HepG2 (cell line): ENCODE results near the gene ARHGEF1. TPM values are rescaled to one million over a fixed set of nuclear protein-coding genes. Genes with fewer than 3 reads are reported as not detected.

ENCODE experiments used
- CEBPG ChIP-seq: IDR thresholded peaks from 2 replicates; pipeline ENCODE4 v1.6.1; 2016
- ESRRA ChIP-seq: sonication (generic); formaldehyde crosslinking; IDR thresholded peaks from 2 replicates; pipeline ENCODE4 v1.5.1; 2020; ENCODE audit warnings: mild to moderate bottlenecking, low read depth, missing genetic modification reagents
- FOXM1 ChIP-seq: sonication (generic); formaldehyde crosslinking; IDR thresholded peaks from 2 replicates; pipeline ENCODE4 v1.5.0; 2020; ENCODE audit warnings: missing genetic modification reagents
- HDAC2 ChIP-seq: sonication (generic); formaldehyde crosslinking; IDR thresholded peaks from 2 replicates; pipeline ENCODE4 v1.4.0; 2020; ENCODE audit warnings: missing genetic modification reagents
- RXRB ChIP-seq: IDR thresholded peaks from 2 replicates; pipeline ENCODE4 v1.6.1; 2016; ENCODE audit warnings: borderline replicate concordance, missing genetic modification reagents, missing compliant biosample characterization
- TOPORS ChIP-seq: sonication (generic); formaldehyde crosslinking; IDR thresholded peaks from 2 replicates; pipeline ENCODE4 v1.8.0; 2023; ENCODE audit warnings: mild to moderate bottlenecking, missing genetic modification reagents
- ZNF224 ChIP-seq: sonication (generic); formaldehyde crosslinking; IDR thresholded peaks from 2 replicates; pipeline ENCODE4 v1.5.0; 2020; ENCODE audit warnings: mild to moderate bottlenecking, missing genetic modification reagents
- ZNF230 ChIP-seq: sonication (generic); formaldehyde crosslinking; IDR thresholded peaks from 2 replicates; pipeline ENCODE4 v1.4.0; 2020; ENCODE audit warnings: mild to moderate bottlenecking, missing genetic modification reagents
- ZNF282 ChIP-seq: fragments of 450-650 bp; IDR thresholded peaks from 2 replicates; pipeline ENCODE4 v1.6.1; 2018; ENCODE audit not compliant: partially characterized antibody
- ZNF34 ChIP-seq: sonication (generic); formaldehyde crosslinking; IDR thresholded peaks from 2 replicates; pipeline ENCODE4 v1.4.0; 2020; ENCODE audit warnings: mild to moderate bottlenecking, missing genetic modification reagents, borderline replicate concordance
- ZNF432 ChIP-seq: sonication (generic); formaldehyde crosslinking; IDR thresholded peaks from 2 replicates; pipeline ENCODE4 v1.5.0; 2020; ENCODE audit warnings: missing genetic modification reagents, mild to moderate bottlenecking, borderline replicate concordance
- ZNF660 ChIP-seq: sonication (generic); formaldehyde crosslinking; IDR thresholded peaks from 2 replicates; pipeline ENCODE4 v1.5.1; 2020; ENCODE audit warnings: mild to moderate bottlenecking, low read depth, missing genetic modification reagents, borderline replicate concordance
- ZNF672 ChIP-seq: sonication (generic); formaldehyde crosslinking; IDR thresholded peaks from 2 replicates; pipeline ENCODE4 v1.8.1; 2022; ENCODE audit warnings: missing genetic modification reagents
- ZNF766 ChIP-seq: sonication (generic); formaldehyde crosslinking; IDR thresholded peaks from 2 replicates; pipeline ENCODE4 v1.5.0; 2020; ENCODE audit warnings: missing genetic modification reagents, borderline replicate concordance
- ZNF878 ChIP-seq: sonication (generic); formaldehyde crosslinking; IDR thresholded peaks from 2 replicates; pipeline ENCODE4 v1.8.1; 2023; ENCODE audit warnings: mild to moderate bottlenecking, missing genetic modification reagents, moderate library complexity
- polyA plus RNA-seq, 8 experiments: library from polyadenylated mRNA; depleted of rRNA in 3 of 8; stranded (reverse) in 7 of 8; unstranded in 1 of 8; fragments of >200 nt; fragmentation: Illumina TruSeq in 4 of 8; extraction: Trizol in 4 of 8; gene quantifications; 2 replicates each; pipeline versions ENCODE4 v1.2.1 to v1.2.3, GENCODE V29; 2011 to 2016; ENCODE audit warnings: low read depth in 4 of 8, missing spikeins in 1 of 8, mixed read lengths in 1 of 8; ENCODE audit not compliant: insufficient read depth in 1 of 8
- total RNA-seq, 5 experiments: library from RNA; depleted of rRNA; stranded (reverse); fragments of >200 nt; fragmentation: Illumina TruSeq; extraction: Trizol; gene quantifications; 2 replicates each; pipeline ENCODE4 v1.2.3, GENCODE V29; 2016; ENCODE audit warnings: low read depth in 1 of 5
- TF ChIP-seq, protein P1 (sequence below): sonication (generic); formaldehyde crosslinking; IDR thresholded peaks from 2 replicates; pipeline ENCODE4 v1.5.1; 2020; ENCODE audit warnings: mild to moderate bottlenecking, moderate library complexity, missing genetic modification reagents
- TF ChIP-seq, protein P2 (sequence below): sonication (generic); formaldehyde crosslinking; IDR thresholded peaks from 2 replicates; pipeline ENCODE4 v1.4.0; 2020; ENCODE audit warnings: missing genetic modification reagents, borderline replicate concordance
- TF ChIP-seq, protein P3 (sequence below): sonication (generic); formaldehyde crosslinking; IDR thresholded peaks from 2 replicates; pipeline ENCODE4 v1.4.0; 2020; ENCODE audit warnings: missing genetic modification reagents
- TF ChIP-seq, protein P4 (sequence below): sonication (generic); formaldehyde crosslinking; IDR thresholded peaks from 2 replicates; pipeline ENCODE4 v1.5.1; 2020; ENCODE audit warnings: missing genetic modification reagents, mild to moderate bottlenecking, borderline replicate concordance

Gene ARHGEF1
- total and polyA plus RNA-seq, 2 of the 13 experiments (the other 11 are each of a cell fraction or from before 2014, with no cell fraction given), result 33.7 to 34.7 TPM

DNA sequence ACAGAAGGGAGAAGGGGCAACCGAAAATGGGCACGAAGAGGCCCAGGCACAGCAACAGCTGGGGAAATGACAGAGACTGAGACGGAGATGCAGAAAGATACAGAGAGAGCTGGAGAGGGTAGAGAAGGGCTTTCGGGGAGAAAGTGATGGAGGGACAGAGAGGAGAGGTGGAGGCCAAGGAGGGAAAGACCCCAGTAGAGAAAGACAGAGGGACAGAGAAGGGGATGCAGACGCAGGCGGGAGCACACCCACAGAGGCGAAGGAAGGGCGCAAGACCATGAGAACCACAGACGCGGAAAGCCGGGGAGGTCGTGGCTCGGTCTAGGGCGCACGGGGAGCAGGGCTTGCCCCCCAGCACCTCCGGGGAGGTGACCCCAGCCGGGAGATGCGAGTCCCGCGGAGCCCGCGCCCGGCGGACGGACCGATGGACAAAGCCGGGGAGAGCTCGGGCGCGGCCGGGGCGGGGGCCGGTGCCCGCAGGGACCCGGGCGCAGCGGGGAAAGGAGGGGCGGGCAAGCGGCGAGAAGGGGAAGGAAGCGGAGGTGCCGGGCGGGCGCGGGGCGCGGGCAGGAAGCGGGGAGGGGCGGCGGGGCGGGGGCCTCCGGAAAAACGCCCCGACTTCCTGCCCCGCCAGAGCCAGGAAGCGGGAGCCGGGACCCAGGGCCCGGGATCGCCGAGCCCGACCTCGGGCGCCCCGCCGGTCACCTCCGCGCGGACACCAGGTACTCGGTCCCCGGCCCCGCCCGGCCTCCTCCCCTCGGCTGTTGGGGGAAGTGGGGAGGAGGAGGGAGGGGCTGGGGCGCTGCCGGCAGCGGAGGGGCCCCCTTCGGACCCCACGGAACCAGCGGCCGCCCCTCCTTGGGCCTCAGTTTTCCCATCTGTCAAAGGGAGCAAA, at the start of gene ARHGEF1 (continued):
- TF ChIP-seq, protein P1, sequence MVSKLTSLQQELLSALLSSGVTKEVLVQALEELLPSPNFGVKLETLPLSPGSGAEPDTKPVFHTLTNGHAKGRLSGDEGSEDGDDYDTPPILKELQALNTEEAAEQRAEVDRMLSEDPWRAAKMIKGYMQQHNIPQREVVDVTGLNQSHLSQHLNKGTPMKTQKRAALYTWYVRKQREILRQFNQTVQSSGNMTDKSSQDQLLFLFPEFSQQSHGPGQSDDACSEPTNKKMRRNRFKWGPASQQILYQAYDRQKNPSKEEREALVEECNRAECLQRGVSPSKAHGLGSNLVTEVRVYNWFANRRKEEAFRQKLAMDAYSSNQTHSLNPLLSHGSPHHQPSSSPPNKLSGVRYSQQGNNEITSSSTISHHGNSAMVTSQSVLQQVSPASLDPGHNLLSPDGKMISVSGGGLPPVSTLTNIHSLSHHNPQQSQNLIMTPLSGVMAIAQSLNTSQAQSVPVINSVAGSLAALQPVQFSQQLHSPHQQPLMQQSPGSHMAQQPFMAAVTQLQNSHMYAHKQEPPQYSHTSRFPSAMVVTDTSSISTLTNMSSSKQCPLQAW (CRISPR knock-in tag), result peak; percentile 31; the same call in 1 of the 2 replicates
- TF ChIP-seq, protein P2, sequence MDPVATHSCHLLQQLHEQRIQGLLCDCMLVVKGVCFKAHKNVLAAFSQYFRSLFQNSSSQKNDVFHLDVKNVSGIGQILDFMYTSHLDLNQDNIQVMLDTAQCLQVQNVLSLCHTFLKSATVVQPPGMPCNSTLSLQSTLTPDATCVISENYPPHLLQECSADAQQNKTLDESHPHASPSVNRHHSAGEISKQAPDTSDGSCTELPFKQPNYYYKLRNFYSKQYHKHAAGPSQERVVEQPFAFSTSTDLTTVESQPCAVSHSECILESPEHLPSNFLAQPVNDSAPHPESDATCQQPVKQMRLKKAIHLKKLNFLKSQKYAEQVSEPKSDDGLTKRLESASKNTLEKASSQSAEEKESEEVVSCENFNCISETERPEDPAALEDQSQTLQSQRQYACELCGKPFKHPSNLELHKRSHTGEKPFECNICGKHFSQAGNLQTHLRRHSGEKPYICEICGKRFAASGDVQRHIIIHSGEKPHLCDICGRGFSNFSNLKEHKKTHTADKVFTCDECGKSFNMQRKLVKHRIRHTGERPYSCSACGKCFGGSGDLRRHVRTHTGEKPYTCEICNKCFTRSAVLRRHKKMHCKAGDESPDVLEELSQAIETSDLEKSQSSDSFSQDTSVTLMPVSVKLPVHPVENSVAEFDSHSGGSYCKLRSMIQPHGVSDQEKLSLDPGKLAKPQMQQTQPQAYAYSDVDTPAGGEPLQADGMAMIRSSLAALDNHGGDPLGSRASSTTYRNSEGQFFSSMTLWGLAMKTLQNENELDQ, result no peak
- TF ChIP-seq CEBPG (no peak), ZNF878 (no peak), HDAC2 (no peak; the same call in 1 of the 2 replicates), ZNF660 (CRISPR knock-in tag) (no peak), ZNF34 (CRISPR knock-in tag) (no peak), ZNF224 (no peak), ESRRA (CRISPR knock-in tag) (no peak), FOXM1 (CRISPR knock-in tag) (no peak), ZNF230 (0 out of 2 replicates have a peak, but pooled peaks have one; percentile 31), ZNF282 (no peak), RXRB (CRISPR knock-in tag) (no peak), ZNF432 (CRISPR knock-in tag) (no peak), ZNF766 (CRISPR knock-in tag) (no peak), ZNF672 (CRISPR knock-in tag) (no peak), TOPORS (CRISPR knock-in tag) (no peak)
- TF ChIP-seq, protein P3, sequence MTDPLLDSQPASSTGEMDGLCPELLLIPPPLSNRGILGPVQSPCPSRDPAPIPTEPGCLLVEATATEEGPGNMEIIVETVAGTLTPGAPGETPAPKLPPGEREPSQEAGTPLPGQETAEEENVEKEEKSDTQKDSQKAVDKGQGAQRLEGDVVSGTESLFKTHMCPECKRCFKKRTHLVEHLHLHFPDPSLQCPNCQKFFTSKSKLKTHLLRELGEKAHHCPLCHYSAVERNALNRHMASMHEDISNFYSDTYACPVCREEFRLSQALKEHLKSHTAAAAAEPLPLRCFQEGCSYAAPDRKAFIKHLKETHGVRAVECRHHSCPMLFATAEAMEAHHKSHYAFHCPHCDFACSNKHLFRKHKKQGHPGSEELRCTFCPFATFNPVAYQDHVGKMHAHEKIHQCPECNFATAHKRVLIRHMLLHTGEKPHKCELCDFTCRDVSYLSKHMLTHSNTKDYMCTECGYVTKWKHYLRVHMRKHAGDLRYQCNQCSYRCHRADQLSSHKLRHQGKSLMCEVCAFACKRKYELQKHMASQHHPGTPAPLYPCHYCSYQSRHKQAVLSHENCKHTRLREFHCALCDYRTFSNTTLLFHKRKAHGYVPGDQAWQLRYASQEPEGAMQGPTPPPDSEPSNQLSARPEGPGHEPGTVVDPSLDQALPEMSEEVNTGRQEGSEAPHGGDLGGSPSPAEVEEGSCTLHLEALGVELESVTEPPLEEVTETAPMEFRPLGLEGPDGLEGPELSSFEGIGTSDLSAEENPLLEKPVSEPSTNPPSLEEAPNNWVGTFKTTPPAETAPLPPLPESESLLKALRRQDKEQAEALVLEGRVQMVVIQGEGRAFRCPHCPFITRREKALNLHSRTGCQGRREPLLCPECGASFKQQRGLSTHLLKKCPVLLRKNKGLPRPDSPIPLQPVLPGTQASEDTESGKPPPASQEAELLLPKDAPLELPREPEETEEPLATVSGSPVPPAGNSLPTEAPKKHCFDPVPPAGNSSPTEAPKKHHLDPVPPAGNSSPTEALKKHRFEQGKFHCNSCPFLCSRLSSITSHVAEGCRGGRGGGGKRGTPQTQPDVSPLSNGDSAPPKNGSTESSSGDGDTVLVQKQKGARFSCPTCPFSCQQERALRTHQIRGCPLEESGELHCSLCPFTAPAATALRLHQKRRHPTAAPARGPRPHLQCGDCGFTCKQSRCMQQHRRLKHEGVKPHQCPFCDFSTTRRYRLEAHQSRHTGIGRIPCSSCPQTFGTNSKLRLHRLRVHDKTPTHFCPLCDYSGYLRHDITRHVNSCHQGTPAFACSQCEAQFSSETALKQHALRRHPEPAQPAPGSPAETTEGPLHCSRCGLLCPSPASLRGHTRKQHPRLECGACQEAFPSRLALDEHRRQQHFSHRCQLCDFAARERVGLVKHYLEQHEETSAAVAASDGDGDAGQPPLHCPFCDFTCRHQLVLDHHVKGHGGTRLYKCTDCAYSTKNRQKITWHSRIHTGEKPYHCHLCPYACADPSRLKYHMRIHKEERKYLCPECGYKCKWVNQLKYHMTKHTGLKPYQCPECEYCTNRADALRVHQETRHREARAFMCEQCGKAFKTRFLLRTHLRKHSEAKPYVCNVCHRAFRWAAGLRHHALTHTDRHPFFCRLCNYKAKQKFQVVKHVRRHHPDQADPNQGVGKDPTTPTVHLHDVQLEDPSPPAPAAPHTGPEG, result no peak
- TF ChIP-seq, protein P4, sequence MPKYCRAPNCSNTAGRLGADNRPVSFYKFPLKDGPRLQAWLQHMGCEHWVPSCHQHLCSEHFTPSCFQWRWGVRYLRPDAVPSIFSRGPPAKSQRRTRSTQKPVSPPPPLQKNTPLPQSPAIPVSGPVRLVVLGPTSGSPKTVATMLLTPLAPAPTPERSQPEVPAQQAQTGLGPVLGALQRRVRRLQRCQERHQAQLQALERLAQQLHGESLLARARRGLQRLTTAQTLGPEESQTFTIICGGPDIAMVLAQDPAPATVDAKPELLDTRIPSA (CRISPR knock-in tag), result no peak
